Measurements from ENCODE around the gene XDH. TPM values are rescaled to one million over a fixed set of nuclear protein-coding genes. Genes with fewer than 3 reads are reported as not detected.

Gene XDH
- polyA plus RNA-seq, 1 donor = not detected

- DNase-seq = no peak
Observed at GRCh38 chr2:31363956-31364750, 50.4 kb downstream of the XDH start.

DNA sequence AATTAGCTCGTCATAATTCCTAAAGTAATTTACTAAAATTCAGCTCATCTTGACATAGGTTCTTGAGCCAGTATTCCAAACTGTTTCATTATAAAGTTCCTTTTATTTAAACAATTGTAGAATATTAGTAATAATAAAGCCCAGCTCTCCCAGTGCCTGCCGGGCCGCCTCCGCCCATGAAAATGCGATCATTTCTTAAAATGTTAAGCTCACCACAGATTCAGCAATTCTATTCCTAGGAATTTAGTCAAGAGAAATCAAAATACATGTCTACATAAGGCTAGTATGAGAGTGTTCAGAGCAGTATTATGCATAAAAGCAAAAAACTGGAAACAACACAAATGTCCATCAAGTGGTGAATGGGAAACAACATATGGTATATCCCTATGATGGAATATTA, 52.0 kb downstream of the XDH start:
- no peak for DNase-seq

- no peak for DNase-seq
Observed at GRCh38 chr2:31359229-31359628, 55.3 kb downstream of the XDH start.

DNA sequence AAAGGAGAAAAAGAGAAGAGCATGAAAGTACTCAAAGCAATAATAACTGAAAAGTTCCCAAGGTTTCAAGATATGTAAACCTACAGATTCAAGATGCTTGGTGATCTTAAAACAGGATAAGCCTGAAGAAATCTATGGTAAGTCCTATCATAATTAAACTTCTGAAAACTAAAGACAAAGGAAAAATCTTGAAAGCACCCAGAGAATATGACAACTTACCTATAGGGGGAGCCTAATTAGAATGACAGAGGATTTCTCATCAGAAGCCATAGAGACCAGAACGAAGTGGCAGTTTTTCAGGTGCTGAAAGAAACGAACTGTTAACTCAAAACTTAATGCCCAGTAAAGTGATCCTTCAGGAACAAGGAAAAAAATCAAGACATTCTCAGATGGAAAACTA, 59.7 kb downstream of the XDH start:
- DNase-seq = no peak

GRCh38 chr2:31353179-31353578, 61.4 kb downstream of the XDH start:
- DNase-seq = no peak

DNA sequence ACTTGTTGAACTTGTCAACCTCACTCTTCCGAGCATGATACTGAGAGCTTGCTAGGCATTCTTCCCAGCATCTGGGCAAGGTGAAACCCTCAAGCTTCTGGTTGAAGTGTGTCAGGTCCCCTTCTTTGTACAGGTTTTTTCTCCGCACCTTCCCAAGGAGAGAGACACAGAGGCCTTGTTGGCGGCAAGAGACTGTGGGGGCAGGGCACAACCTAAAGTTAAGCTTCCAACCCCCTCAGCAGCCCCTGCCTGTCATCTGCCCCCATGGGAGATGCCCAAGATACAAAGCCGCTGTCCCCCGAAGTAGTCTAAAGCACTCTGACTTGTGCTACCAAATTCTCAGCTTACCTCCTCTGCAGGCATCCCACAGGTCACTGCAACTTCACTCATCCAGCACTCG, 64.9 kb downstream of the XDH start:
- DNase-seq = no peak

- no peak for DNase-seq
Observed at GRCh38 chr2:31349160-31349559, 65.4 kb downstream of the XDH start.

GRCh38 chr2:31348618-31349017, 65.9 kb downstream of the XDH start:
- no peak for DNase-seq

DNA sequence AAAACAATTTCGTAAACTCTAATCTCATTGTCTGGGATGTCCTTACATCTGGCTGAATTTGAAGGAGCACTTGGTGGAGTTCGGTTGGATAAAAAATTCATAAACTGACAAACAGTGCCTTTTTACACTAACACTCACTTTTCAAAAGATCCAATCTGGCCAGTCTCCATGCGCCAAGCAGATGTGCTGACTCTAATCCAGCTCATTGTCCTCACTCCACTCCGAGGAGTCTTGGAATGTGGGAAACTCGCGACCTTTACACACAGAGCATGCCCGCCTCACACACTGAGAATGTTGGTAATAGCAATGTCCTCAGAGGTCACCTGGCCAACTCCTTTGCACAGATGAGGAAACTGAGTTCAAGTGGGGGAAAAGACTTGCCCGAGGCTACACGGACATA, 66.8 kb downstream of the XDH start:
- no peak for DNase-seq

DNA sequence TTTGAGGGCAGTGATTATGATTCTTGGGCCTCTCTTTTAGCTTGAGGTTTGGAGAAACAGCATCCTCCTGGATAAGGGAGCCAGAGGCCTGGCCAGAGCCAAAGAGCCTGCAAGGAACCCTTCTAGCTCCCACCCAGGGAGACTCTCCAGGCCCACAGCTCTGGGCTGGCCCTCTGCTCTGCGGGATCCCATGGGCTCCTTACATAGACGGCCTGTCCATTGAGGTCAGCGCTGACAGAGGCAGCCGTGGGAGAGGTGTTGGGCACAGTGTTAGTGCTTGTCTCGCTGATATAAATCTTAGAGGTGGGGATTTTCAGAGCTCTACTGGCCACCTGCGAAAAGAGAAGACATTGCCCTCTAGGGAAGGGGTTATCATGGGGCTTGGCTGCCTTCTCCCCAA, 67.2 kb downstream of the XDH start:
- DNase-seq = no peak

DNA sequence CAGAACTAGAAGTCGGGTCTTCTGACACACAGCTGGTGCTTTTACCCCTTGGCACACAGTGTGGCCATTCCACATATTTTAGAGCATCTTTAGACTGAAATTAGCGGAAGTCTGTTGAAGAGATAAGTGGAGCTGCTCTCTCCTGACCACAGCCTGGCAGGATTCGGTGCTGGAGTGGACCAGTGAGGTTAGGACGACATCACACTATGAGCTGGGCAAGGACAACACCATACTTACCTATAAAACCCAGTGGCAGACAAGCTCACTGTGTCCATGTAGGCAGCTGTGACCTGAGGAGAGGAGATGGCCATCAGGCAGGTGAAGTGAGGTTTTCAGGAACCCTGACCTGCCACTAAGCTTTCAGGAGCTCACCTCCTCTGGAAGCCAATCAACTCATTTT, 70.1 kb downstream of the XDH start:
- no peak for DNase-seq

DNA sequence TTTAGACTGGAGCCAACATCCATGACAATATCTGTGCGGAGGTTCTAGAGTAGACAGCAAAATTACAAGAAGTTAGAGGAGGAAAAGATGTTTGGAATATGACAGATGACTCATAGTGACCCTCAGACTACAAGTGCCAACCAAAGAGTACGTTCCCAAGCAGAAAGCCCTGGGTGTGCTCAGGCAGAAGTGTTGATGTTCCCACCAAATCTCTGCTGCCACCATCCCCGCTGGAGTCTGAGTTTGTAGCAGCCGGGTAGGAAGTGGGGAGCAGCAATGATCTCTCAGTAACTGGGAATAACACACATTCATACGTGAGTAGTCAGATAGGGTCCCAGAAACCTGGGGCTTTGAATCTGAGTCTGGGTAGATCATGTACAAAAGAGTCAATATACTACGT, 73.2 kb downstream of the XDH start:
- no peak for DNase-seq

DNA sequence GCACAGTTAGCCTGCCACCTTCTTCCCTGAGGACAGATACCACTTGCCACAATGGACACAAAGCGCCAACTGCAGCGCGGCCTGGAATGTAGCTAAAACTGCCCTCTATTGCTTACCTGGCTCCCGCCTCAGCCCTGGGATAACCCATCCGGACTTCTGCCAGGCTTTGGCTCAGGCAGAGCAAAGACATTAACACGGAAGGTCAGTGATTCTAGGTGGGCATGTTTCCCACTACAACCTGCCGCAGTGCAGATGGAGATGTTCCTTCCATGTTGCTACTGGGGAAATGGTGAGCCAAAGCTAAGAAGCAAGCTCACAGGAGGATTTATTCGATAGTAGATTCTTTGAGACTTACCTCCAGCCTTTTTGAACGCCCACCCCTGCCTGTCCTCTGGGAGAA, 74.8 kb downstream of the XDH start:
- no peak for DNase-seq

- no peak for DNase-seq
Observed at GRCh38 chr2:31337860-31338259, 76.7 kb downstream of the XDH start.

- DNase-seq = no peak
Observed at GRCh38 chr2:31337197-31337596, 77.3 kb downstream of the XDH start.

DNA sequence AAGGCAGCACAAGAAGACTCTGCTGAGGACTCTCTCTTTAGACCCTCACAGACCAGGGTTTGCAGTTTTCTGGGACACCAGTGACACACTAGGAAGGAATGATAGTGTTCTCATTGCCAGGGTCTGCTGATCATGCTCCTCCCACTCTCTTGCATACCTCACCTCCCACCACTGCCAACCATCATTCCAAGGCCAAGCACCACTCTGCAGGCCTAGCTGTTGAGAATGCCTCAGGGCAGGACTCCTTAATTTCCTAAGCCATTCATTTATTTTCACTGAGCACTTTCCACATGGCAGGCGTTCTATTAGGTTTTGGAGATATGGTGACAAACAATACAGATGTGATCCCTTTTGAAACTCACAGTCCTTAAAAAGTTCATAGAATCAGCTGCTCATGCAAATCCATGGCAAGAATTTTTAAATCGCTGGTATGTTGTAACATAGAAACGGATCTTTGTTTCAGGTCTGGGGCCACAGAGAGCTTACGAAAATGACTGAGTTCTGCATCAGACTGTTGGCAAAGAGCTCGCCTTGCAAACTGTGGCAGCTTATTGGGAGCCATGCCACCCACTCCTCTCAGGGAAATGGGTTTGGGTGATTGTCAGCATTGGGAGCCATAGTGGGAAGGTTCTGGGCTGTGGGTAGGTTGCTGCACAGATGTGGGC, 78.5 kb downstream of the XDH start:
- no peak for DNase-seq

DNA sequence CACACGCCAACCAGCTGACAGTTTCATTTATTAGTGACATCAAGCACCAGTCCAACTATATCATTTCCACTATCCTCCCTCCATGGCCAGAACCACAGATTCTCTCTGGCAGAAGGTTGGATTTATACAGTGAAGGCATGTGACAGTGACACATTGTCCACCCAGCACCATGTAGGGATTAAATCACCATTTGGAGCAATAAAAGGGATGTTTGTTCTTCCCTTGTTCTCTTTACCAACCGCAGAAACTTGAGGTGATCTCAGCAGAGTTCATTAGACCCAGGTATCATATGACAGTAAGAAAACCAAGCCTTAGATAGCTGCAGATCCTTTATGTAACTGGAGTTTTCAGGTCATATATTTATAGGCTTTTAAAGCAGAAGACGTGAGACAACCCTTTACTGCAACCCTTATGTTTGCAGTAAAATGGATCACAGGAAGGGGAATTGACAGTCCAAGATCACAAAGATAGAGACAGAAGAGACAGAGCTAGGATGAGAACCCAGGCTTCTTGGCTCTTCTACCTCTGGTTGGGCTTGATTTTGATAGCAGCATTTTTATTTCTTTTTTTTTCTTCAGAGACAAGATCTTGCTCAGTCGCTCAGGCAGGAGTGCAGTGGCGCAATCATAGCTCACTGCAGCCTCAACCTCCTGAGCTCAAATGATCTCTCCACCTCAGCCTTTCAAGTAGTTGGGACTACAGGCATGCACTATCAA, 80.1 kb downstream of the XDH start:
- no peak for DNase-seq

DNA sequence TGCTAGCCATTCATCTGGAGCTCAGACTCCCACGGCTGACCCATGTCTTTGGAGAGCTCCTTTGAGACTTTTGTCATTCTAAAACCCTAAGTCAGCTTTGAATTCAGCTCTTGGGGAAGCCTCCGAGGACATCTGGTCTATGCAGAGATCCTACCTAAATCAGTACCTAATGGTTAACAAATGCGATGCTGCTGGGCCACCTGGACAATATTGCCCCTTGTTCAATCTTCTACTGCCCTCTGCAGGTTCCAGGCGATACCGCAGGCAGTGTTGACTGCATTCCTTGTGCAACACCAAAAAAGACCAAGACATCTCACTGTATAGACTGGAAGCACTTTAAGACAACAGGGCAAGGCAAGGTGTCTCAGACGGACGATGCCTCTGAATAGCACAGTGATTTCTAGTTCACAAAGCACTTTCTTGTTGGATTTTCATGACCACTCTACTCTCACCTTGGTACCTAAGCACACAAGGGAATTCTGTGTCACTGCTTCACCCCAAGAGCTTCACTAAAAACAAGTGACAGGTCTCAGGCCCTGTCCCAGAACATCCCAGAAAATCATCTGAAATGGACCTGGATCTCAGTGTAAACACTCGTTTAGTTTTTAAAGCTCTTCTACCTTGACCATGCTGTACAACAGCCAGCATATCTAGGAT, 80.9 kb downstream of the XDH start:
- peak; percentile 68 for DNase-seq

DNA sequence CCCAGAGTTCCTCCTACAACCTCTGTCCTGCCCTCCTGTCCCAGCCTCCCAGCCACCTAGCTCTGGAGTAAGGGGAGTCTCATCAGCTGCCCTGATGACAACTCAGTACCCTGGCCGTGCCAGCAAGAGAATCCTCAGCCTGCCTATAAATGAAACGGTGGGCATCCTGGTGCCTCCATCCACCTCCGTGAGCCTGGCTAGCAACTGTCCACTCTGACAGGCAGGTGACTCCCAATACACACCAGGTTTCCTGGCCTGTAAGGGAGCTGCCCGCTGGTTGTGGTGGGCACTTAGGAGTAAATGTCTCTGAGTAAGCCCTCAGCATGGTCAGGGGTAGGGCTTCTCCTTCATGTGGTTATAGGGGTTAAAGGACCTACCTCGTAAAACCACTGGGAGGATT, 81.5 kb downstream of the XDH start:
- DNase-seq = no peak

- DNase-seq = no peak
Observed at GRCh38 chr2:31332521-31332920, 82.0 kb downstream of the XDH start.

DNA sequence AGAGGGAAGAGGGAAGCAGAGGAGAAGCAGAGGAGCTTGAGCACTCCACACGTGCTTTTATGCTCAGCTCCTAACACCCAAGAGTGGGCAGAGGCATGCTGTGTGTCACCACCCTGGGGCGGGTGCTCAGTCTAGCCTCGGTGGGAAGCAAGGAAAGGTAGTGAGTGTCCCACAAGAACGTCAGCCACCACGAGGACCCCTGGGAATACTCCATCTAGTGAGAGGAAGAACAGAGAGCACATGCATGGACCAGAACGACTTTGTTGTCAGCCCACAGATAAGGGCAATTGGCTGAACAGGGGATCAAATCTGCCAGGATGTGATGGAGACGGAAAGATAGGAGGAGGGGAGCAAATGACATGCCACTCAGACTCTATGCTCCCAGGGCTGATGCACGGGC, 83.4 kb downstream of the XDH start:
- DNase-seq = no peak

GRCh38 chr2:31329081-31329625, 85.4 kb downstream of the XDH start:
- DNase-seq = no peak

DNA sequence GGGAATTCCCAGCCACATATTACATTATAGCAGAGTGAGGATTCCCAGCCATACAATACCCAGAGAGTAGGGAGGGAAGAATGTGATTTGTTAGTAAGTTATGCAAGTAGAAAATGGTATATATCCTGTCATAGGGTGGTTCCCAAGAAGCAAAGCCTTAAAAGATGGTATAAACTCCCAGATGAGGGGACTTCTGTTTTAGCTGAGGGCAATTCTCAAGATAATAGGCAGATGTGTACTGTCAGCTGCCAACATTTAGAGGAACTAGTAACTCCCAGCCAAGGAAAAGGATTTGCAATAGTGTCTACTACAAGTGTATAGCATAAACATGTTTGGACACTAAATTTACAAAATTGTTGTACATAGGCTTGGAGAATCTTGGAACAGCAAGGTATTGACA, 86.5 kb downstream of the XDH start:
- DNase-seq = no peak
